ENCODE measurements around the gene SLC6A6.
"Not testable (repeated sequence)": the region's sequence is repeated elsewhere in the genome, so short reads cannot be mapped to it uniquely, and the experiment has no call there.

SLC6A6 gene

GRCh38 chr3:14437705-14438104 lies 35.3 kb downstream of the SLC6A6 start:
- not testable (repeated sequence) for DNase-seq (ENCODE audit: low spot score)

DNA sequence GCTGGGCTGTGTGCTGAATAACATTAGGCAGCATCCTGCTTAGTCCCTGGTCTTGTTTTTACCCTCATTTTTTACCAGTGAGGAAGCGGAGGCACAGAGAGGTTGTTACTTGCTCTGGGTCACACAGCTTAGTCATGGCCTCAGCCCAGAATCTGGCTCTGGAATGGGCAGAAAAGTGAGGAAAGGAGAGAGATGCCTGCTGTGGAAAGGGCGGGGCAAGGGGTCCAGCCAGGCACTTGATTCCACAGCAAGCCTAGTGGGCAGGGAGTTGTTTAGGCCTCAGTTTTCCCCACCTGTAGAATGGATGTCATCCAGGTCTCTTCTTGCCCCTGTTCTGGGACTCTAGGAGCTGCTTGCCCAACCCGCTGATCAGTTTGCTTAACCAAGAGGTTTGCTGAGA lies 35.9 kb downstream of the SLC6A6 start:
- DNase-seq (ENCODE audit: low spot score): no peak

GRCh38 chr3:14438929-14439328 lies 36.5 kb downstream of the SLC6A6 start:
- no peak for DNase-seq (ENCODE audit: low spot score)

GRCh38 chr3:14439501-14440167 lies 37.2 kb downstream of the SLC6A6 start:
- DNase-seq (ENCODE audit: low spot score): no peak

DNA sequence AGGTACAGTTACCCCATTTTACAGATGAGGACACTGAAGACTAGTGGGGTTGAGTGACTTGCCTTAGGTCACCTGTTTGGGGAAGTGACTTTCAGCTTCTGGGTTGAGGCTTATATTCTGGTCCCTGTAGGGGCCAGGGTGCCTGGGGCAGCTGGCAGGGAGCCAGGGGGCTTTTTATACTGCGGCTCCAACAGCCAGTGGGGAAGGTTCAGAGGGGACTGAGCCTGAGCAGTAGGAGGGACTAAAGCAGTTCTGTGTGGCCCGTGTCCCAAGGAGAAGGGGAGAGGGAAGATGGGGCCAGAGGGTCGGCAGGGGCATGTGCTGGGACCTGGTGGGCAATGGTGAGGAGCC lies 37.7 kb downstream of the SLC6A6 start:
- DNase-seq (ENCODE audit: low spot score): no peak

DNA sequence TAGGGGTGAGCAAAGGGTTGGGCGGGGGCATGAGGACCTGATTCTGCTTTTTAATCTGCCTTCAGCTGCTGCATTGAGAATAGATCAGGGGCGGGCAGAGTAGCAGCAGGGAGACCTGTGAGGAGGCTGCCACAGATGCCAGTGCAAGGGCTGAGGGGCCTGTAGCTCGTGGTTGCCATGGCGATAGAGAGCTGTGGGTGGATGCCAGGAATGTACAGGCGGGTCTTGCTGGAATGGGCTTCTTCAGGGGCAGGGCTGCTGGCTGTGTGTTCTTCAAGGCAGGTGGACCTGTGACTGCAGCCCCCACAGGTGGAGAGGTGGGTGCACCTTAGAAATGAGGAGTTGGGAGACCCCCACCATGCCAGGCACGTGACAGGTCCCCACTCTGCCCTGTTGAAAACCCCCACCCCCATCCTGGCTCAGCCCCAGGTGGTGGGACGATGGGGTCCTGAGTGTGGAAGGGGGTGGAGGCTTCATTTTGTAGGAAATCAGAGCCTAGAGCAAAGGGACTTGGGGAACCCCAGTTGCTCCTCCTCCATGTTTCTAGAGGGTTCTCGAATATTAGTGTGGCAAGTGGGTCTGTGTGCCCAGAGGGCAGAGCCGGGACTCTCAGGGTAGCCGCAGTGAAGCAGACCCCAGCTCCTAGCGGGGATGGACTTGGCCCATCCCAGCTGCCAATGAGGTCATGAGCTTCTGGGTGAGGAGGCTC lies 38.3 kb downstream of the SLC6A6 start:
- DNase-seq (ENCODE audit: low spot score): no peak

GRCh38 chr3:14441240-14441919 lies 39.0 kb downstream of the SLC6A6 start:
- no peak for DNase-seq (ENCODE audit: low spot score)

- DNase-seq (ENCODE audit: low spot score): no peak
These were observed 39.5 kb downstream of the SLC6A6 start for GRCh38 chr3:14441920-14442300.

DNA sequence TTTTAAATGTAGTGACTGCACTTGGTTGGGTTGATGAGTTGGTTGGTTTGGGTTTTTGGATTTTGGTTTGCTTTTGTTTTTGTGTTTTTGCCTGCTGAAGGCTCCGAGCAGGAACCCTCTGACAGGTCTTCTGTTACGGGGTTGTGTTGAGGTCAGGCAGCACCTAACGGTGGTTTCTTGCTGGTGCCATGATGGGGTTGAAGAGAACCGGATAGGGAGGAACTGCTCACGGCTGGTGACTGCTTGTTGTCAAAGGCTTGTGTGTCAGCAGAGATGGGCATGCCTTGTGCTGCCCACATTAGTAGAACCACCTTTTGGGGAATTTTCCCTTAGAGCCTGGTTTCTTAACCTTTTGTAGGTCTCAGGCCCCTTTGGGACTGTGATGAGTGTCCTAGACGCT lies 42.0 kb downstream of the SLC6A6 start:
- no peak for DNase-seq (ENCODE audit: low spot score)

DNA sequence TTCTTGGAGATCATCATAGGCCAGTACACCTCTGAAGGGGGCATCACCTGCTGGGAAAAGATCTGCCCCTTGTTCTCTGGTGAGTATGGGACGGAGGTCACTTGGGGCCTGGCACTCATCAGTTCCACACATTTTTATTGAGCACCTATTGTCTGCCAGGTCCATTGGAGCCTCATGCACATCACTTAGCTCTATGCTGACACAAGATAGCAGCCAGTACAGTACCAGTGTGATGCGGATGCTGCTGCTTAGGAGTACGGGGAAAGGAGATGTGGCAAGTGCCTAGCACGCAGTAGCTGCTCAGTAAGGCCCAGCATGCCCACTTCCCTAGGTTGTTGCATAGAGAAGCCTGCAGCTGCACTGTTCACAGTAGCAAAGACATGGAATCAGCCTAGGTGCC lies 43.4 kb downstream of the SLC6A6 start:
- no peak for DNase-seq (ENCODE audit: low spot score)

DNA sequence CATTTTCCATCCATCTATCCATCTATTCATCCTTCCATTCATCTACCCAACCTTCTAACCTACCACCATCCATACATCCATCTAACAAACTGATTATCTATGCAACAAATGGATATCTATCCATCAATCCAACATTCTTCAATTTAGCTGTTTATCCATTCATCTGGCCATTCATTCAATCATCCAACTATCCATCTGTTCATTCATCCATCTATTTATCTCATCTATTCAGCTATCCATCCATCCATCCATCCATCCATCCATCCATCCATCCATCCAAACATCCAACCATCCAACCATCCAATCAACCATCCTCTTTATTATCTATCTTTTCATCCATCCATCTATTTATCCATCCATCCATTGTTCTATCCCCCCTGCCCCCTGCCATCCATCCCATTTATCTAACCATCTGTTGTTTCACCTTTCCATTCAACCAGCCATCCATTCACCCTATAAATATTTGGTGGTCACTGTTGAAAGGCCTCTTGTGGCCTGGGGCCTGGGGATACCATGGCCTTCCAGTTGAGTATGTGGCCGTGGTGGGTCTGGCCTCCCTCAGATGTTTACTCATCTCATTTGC lies 44.7 kb downstream of the SLC6A6 start:
- no peak for DNase-seq (ENCODE audit: low spot score)

DNA sequence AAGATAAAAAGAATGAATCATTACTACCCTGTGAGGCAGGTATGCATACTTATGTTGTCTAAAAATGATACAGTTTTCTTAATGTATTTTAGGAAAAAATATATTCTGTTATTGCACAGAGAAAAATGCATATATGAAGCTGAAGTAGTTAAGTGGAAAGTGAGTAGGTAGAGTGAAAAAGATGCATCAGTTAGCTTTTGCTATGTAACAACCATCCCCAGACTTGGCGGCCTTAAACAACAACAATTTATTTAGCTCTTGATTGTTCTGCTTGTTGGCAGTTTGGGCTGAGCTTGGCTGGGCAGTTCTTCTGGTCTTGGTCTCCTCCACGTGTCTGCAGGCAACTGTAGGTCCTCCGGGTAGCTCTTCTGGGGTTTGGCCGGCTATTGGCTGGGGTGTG lies 45.7 kb downstream of the SLC6A6 start:
- no peak for DNase-seq (ENCODE audit: low spot score)

DNA sequence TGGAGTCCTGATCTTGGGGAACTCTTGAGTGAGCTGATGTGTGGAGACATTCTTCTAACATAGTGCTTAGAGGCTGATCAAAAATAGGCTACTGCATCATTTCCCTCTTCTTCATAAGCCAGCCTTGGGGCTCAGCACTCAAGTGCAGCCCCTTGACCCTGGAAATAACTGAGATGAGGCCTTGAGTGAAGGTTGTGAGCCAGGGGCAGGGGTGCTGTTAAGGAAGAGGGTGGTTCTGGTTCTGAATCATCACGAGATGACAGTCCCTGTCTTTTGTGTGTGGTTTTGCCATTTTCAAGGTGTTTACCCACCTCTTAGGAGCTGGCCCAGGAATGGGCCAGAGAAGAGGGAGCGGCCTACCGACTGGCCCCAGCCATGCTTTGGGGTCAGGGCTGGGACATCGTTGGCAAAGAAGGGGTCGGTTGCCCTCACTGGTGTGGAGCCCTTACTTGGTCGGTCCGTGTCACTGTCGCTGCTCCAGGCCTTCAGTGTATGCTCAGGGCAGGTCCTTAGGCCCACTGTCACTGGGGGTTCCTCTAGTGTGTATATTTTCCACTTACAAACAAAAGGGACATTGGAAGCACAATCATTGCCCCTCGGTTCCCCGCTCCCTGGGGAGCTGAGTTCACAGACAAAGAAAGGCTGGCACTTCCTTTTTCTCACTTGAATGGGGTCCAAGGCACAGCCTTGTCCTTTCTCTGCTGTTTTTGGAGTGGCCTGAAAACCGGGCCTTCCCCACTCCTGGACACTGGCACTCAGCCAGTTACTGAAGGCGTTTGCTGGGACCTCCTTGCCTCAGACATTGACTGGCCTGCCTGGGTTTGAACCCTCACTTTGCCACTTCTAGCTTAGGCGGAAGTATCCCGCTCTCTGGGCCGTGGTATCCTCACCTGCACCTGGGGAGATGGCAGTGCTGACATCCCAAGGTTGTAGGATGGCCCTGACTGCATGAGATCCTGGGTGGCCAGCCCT lies 46.6 kb downstream of the SLC6A6 start:
- no peak for DNase-seq (ENCODE audit: low spot score)

- DNase-seq (ENCODE audit: low spot score): no peak
These were observed 48.1 kb downstream of the SLC6A6 start for GRCh38 chr3:14450506-14450905.

DNA sequence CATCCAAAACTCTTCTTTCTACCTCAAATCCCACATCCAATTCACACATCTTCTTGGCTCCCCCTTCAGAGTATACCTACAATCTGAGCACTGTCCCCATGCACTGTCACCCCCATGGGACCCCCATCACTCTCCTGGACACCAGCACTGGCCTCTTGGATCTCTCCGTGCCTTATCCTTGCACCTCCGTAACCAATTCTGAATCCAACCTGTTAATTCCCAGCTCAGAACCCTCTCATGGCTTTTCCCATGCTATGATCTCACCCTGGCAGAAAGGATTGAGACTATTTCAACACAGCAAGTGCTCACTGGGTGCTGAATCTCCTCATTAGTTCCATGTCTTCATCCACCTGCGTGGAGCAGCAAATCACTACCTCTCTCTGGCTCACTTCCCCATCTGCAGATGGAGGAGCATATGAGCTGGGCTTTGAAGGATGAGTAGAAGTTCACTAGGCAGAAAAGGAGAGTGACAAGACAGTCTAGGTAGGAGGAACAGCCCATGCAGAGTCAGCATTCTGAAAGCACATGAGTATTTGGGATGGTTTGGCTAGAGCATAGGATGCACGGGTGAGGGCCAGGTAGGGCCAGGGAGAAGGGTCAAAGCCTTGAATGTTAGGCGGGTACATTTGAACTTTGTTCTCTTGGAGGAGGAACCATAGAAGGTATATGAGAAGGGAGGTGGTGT lies 48.7 kb downstream of the SLC6A6 start:
- DNase-seq (ENCODE audit: low spot score): no peak

GRCh38 chr3:14451844-14452739 lies 49.7 kb downstream of the SLC6A6 start:
- no peak for DNase-seq (ENCODE audit: low spot score)

DNA sequence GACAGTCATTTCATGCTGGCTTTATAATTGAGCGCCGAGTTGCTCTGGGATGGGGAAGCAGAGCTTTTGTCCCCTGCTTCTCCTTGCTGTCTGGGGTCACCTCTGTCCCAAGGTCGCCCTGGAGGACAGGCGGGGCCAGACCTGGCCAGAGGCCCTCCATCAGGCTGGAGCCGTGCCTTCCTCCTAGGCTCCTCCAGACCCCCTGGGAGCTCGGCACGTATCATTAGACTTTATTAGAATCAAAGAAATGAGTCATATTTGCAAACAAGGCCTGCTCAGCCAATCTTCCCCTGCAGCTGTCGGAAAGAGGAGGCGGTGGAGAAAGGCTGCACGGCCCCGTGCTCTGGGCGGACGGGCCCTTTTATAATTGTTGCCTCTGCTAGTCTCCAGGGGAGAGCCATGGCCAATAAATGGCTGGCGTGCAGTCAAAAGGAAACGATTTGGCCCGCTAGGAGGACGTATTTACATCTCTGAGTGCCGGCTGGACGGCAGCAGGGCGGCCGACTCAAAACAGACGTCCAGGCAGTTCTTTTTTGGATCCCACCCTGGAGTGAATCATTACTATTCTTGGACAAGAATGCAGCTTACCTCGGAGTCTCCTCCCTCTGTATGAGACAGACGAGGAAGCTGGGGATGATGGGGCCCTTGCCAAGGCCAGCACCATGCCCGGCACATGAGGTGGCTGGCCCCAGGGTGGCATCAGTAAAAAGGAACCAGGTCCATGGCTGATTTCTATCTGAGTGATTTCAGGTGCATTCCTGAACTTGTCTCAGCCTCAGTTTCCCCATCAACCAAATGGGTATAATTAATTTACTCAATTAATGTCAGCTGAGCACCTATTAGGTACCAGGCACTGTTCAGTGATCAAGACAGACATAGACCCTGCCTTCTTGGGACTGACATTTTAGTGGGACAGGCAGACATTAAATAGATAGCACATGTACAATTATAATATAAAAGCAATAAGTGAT lies 50.6 kb downstream of the SLC6A6 start:
- no peak for DNase-seq (ENCODE audit: low spot score)

DNA sequence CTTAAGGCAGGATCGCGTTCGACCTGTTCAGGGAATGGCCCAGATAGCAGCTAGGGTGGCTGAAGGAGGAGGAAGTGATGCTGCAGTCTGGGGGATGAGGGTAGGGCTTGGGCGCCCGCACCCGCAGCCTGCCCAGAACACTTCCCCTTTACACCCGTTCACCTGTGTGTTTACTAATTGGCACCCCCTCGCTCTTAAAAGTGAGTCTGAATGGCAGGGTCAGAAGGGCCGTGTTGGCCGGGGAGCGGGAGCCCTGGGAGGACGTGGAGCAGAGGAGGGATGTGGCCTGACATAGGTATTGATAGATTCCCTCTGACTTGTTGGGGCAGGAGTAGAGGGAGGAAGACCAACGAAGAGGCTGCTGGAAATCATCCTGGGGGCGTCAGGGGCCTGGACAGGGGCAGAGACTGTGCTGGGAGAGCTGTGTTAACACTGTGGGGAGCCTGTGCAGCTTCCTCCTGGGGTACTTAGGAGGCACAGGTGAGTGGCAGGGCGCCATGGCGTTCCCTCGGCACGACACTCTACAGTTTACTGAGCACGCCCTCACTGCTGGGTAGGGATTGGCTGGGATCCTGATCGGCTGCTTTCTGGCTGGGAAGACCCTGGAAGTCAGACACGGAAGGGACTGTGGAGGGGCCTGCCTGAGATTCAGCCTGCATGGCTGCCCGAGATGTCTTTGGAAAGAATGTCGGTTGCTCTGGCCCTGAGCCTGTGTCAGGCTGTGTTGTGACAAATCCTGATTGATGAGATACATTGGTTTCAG lies 51.7 kb downstream of the SLC6A6 start:
- DNase-seq (ENCODE audit: low spot score): no peak
